ENCODE measurements around the gene PKP3.
"Not testable (repeated sequence)": the region's sequence is repeated elsewhere in the genome, so short reads cannot be mapped to it uniquely, and the experiment has no call there.

PKP3 gene

DNA sequence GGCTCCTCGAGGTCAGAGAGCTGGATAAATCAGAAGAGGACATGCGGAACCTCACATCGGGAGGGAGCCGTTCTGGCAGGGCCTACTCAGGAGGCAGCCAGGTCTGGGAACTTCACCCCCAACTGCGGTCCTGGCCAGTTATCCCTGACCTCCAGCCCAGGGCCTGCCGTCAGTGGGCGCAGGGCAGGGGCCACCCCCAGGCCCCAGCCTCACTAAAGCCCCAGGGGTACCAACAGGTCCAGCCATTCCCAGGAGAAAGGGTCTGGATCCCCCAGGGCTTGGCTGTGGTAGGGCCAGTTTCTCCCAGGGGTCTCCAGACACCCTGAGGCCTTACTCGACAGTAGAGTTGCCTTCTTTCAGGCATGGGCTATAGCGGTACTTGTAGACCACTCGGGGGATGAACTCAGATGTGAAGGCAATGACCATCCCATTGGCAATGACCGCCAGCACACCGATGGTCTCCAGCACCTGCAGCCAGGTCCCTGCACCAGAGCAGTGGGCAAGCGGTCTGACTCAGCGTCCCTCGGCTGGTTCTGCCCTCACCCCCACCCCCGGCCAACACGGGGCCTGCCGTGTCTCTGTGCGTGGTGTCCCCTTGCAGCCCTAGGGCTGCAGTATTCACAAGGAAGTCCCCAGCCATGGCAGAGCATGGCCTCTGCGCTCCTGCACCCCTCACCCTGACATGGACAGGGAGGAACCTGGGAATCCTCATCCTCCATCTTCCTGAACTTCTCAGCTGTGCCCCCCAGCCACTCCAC lies 25.4 kb downstream of the PKP3 start:
- H3K4me3 ChIP-seq (ENCODE audit: low read depth, low read length), result no peak overlapping the region
- TF ChIP-seq, protein P1, sequence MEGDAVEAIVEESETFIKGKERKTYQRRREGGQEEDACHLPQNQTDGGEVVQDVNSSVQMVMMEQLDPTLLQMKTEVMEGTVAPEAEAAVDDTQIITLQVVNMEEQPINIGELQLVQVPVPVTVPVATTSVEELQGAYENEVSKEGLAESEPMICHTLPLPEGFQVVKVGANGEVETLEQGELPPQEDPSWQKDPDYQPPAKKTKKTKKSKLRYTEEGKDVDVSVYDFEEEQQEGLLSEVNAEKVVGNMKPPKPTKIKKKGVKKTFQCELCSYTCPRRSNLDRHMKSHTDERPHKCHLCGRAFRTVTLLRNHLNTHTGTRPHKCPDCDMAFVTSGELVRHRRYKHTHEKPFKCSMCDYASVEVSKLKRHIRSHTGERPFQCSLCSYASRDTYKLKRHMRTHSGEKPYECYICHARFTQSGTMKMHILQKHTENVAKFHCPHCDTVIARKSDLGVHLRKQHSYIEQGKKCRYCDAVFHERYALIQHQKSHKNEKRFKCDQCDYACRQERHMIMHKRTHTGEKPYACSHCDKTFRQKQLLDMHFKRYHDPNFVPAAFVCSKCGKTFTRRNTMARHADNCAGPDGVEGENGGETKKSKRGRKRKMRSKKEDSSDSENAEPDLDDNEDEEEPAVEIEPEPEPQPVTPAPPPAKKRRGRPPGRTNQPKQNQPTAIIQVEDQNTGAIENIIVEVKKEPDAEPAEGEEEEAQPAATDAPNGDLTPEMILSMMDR (IDR thresholded peaks at IDR 0.05; ENCODE audit: low read depth, low read length), result no peak

DNA sequence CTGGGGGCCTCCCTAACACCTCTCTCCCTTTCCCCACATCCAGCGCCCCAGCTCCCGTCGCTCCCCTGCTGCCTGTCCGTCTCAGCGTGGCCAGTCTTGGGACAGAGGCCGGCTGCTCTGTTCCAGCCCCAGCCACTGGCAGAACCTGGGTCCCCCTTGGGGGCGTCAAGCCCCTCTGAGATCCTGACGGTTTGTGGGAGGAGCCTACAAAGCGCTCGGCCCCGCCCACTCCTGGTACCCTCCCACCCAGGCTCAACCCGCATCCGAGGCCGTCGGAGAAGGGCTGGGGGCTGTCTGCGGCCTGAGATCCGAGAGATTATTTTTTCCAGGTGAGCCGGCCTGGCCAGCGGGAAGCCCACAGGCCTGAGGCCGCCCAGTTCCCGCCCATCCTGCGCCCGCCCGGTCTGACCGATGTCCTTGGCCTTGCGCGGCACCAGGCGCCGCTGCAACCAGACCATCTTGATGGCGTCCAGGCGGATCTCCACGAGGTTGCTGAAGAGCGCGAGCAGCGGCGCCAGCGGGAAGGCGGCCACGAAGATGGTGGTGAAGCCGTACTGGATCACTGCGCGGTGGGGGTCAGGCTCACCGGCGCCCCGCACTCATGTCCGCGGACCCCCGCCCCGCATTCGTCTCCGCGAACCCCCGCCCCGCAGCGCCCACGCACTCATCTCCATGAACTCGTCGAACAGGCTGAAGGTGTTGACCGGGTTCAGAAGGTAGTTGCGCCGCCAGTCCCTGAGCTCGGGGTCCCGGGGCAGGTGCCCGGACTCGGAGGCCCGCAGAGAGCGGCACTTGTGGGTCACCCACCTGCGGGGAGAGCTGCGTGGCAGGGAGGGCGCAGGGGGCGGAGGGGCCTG lies 26.3 kb downstream of the PKP3 start:
- H3K4me3 ChIP-seq (ENCODE audit: low read depth, low read length), result no peak overlapping the region
- TF ChIP-seq, protein P1 (IDR thresholded peaks at IDR 0.05; ENCODE audit: low read depth, low read length), result no peak

DNA sequence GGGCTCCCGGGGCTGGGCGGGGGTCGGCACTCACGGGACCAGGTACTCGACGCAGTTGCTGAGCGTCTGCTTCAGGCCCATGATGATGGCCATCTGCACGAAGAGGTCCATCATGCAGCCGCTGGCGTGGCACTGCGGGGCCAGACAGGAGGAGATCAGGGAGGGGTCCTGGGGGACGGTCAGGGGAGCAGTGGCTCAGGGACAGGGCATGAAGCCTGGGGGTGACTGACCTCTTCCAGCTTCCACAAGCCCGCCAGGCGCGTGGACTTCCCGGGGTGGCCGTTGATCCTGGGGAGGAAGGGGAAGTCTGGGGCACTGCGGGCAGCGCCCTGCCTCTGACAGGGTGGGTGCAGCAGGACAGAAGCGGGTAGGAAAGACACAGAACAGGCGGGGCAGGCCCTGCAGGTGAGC lies 26.9 kb downstream of the PKP3 start:
- H3K4me3 ChIP-seq (ENCODE audit: low read depth, low read length), result no peak overlapping the region
- TF ChIP-seq, protein P1 (IDR thresholded peaks at IDR 0.05; ENCODE audit: low read depth, low read length), result no peak

- H3K4me3 ChIP-seq (ENCODE audit: low read depth, low read length), result no peak overlapping the region
- TF ChIP-seq, protein P1 (IDR thresholded peaks at IDR 0.05; ENCODE audit: low read depth, low read length), result no peak
Measured at GRCh38 chr11:422249-422656, 28.2 kb downstream of the PKP3 start.

DNA sequence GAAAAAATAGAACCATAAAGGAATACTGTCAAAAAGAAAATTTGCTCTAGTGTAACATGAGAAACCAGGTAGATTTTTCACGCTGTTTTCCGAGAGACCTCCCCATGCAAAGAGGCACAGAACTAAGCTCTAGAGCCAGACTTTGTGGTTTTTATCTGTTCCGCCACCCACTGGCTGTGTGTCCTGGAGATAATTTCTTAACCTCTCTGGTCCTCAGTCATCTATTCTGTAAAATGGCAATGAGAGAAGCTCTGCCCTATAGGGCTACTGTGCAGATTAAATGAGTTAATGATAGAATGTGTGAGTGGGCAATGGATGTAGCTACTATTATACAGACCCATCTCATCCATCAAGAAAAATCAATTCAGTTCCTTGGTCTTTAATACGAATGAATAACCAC lies 30.2 kb downstream of the PKP3 start:
- TF ChIP-seq, protein P1 (IDR thresholded peaks at IDR 0.05; ENCODE audit: low read depth, low read length), result no peak
- H3K4me3 ChIP-seq (ENCODE audit: low read depth, low read length), result no peak overlapping the region

GRCh38 chr11:424766-425165 lies 30.8 kb downstream of the PKP3 start:
- not testable (repeated sequence) for H3K4me3 ChIP-seq (ENCODE audit: low read depth, low read length)

- TF ChIP-seq, protein P1 (IDR thresholded peaks at IDR 0.05; ENCODE audit: low read depth, low read length), result no peak
- no peak overlapping the region for H3K4me3 ChIP-seq (ENCODE audit: low read depth, low read length)
Measured at GRCh38 chr11:425301-425700, 31.3 kb downstream of the PKP3 start.
